GM12878 (cell line): ENCODE data around the gene ZFP91. TPM values are rescaled to one million over a fixed set of nuclear protein-coding genes. Genes with fewer than 3 reads are reported as not detected.

ENCODE experiments used
- ATAC-seq: fragments of 200-7000 bp; cut with Tn5 transposase; 3 replicates; pipeline ENCODE4 v1.9.1; 2020; ENCODE audit warnings: mild to moderate bottlenecking, moderate library complexity
- BruUV-seq: library from RNA; stranded (reverse); fragments of 400-500 nt; replicated peaks from 2 replicates; lab custom pipeline; 2021; lab: Mats Ljungman, UMichigan
- CTCF ChIA-PET: fragments of 300-600 bp; sonication (Branson Sonifier 250); formaldehyde crosslinking; extraction: SDS; loops from one replicate; lab custom pipeline; 2021; ENCODE audit warnings: inconsistent platforms; lab: Yijun Ruan, JAX
- POLR2A ChIA-PET: fragments of 350-600 bp; formaldehyde crosslinking; extraction: SDS; loops from one replicate; lab custom pipeline; 2021; ENCODE audit warnings: inconsistent platforms; lab: Charles Lee
- RAD21 ChIA-PET: fragments of 300-600 bp; sonication (Branson Sonifier 250); formaldehyde crosslinking; loops from one replicate; lab custom pipeline; 2023; ENCODE audit warnings: antibody characterized with exemption; ENCODE audit not compliant: unreplicated experiment; lab: Charles Lee
- SMC1A ChIA-PET: fragments of 300-600 bp; sonication (Branson Sonifier 250); formaldehyde crosslinking; loops from one replicate; lab custom pipeline; 2023; ENCODE audit not compliant: unreplicated experiment, uncharacterized antibody; lab: Charles Lee
- DNase-seq: peaks from one replicate; pipeline ENCODE4 v3.0.0-alpha.2; 2011; ENCODE audit warnings: low read depth, low spot score
- FAIRE-seq: peaks from 3 replicates; lab custom pipeline; 2011; peaks lifted over from hg19 to GRCh38; lab: Jason Lieb, UNC
- H2AFZ ChIP-seq: 2 replicates; pipeline ENCODE4 v1.6.0; 2011; ENCODE audit warnings: low read depth, low read length, control low read depth; ENCODE audit not compliant: control insufficient read depth
- H3K27ac ChIP-seq: 2 replicates; pipeline ENCODE4 v1.5.1; 2011; ENCODE audit warnings: control low read depth; ENCODE audit not compliant: control insufficient read depth, insufficient read depth
- H3K27me3 ChIP-seq, 2 experiments: replicated peaks in 1 of 2; 2 replicates each; pipeline versions ENCODE4 v1.6.0 to v1.6.1; 2011; ENCODE audit warnings: low read length in 1 of 2; ENCODE audit not compliant: control insufficient read depth in 2 of 2, insufficient read depth in 2 of 2
- H3K36me3 ChIP-seq, 2 experiments: 2 replicates each; pipeline ENCODE4 v1.5.1; 2011; ENCODE audit warnings: low read length in 1 of 2; ENCODE audit not compliant: control insufficient read depth in 2 of 2, insufficient read depth in 2 of 2
- H3K4me1 ChIP-seq: 2 replicates; pipeline ENCODE4 v1.6.1; 2011; ENCODE audit warnings: mild to moderate bottlenecking, low read length, moderate library complexity, mixed read lengths; ENCODE audit not compliant: control insufficient read depth, insufficient read depth
- H3K4me2 ChIP-seq: 2 replicates; pipeline ENCODE4 v1.6.0; 2011; ENCODE audit warnings: control low read depth; ENCODE audit not compliant: control insufficient read depth, insufficient read depth
- H3K4me3 ChIP-seq: fragments of 200-600 bp; sonication (generic); 2 replicates; pipeline ENCODE4 v1.5.1; 2016
- H3K79me2 ChIP-seq: 2 replicates; pipeline ENCODE4 v1.6.0; 2011; ENCODE audit warnings: low read length; ENCODE audit not compliant: control insufficient read depth, insufficient read depth
- H3K9ac ChIP-seq: 2 replicates; pipeline ENCODE4 v1.8.0; 2011; ENCODE audit warnings: low read length, control low read depth, mixed read lengths; ENCODE audit not compliant: control insufficient read depth, insufficient read depth
- H3K9me3 ChIP-seq: replicated peaks from 3 replicates; pipeline ENCODE4 v1.5.1; 2011; ENCODE audit warnings: mild to moderate bottlenecking, low read length; ENCODE audit not compliant: control insufficient read depth, insufficient read depth
- H4K20me1 ChIP-seq: 2 replicates; pipeline ENCODE4 v1.6.0; 2011; ENCODE audit not compliant: control insufficient read depth, insufficient read depth
- ASH2L ChIP-seq: fragments of 300-600, 200-600 bp; sonication (generic); IDR thresholded peaks from 2 replicates; pipeline ENCODE4 v1.6.1; 2017; ENCODE audit warnings: low read depth, mild to moderate bottlenecking, borderline replicate concordance
- ATF7 ChIP-seq: fragments of 450-650 bp; IDR thresholded peaks from 2 replicates; pipeline ENCODE4 v1.6.1; 2016; ENCODE audit warnings: low read depth, mild to moderate bottlenecking
- CBFB ChIP-seq: IDR thresholded peaks from 2 replicates; pipeline ENCODE4 v1.6.1; 2016; ENCODE audit warnings: antibody characterized with exemption, low read depth
- EGR1 ChIP-seq, 2 experiments: IDR thresholded peaks; 1 replicate in 1 of 2; 2 replicates in 1 of 2; pipeline ENCODE4 v1.6.1; 2011 to 2012; ENCODE audit warnings: low read depth in 2 of 2, low read length in 2 of 2, borderline replicate concordance in 1 of 2, mild to moderate bottlenecking in 1 of 2, moderate library complexity in 1 of 2
- ETV6 ChIP-seq, 2 experiments: fragments of 450-650 bp in 1 of 2; IDR thresholded peaks in 1 of 2; conservative IDR thresholded peaks in 1 of 2; 2 replicates each; pipeline ENCODE4 v1.6.1; 2014; ENCODE audit warnings: antibody characterized with exemption in 1 of 2, borderline replicate concordance in 1 of 2, low read depth in 1 of 2, mild to moderate bottlenecking in 1 of 2, moderate library complexity in 1 of 2
- GATAD2B ChIP-seq: fragments of 450-650 bp; conservative IDR thresholded peaks from 2 replicates; pipeline ENCODE4 v1.6.1; 2017; ENCODE audit warnings: low read depth, mild to moderate bottlenecking, moderate library complexity
- HCFC1 ChIP-seq: fragments of 150-350 bp; IDR thresholded peaks from 2 replicates; pipeline ENCODE4 v1.6.1; 2014; ENCODE audit warnings: low read length
- LARP7 ChIP-seq: fragments of 450-650 bp; IDR thresholded peaks from 2 replicates; pipeline ENCODE4 v1.6.1; 2017; ENCODE audit warnings: mild to moderate bottlenecking
- MEF2B ChIP-seq: fragments of 450-650 bp; IDR thresholded peaks from 2 replicates; pipeline ENCODE4 v1.6.1; 2018; ENCODE audit warnings: mild to moderate bottlenecking, moderate library complexity; ENCODE audit not compliant: partially characterized antibody, poor library complexity, severe bottlenecking
- SREBF2 ChIP-seq: IDR thresholded peaks from 2 replicates; pipeline ENCODE4 v1.6.1; 2012; ENCODE audit warnings: mild to moderate bottlenecking, low read length
- SUPT20H ChIP-seq: IDR thresholded peaks from 2 replicates; pipeline ENCODE4 v1.6.1; 2011; ENCODE audit warnings: low read depth, mild to moderate bottlenecking, low read length, moderate library complexity, borderline replicate concordance; ENCODE audit not compliant: control insufficient read depth
- ZZZ3 ChIP-seq: IDR thresholded peaks from 2 replicates; pipeline ENCODE4 v1.6.1; 2011; ENCODE audit warnings: low read depth; ENCODE audit not compliant: control insufficient read depth, insufficient read length
- in situ Hi-C: fragments of 300-500 bp; cut with MboI; formaldehyde crosslinking; loops from 9 replicates; pipeline ENCODE4 v1.14.3; 2018; ENCODE audit warnings: mixed read lengths
- intact Hi-C: fragments of 100-400 bp; cut with micrococcal nuclease; formaldehyde crosslinking; loops from one replicate; pipeline ENCODE4 v1.14.2; 2022; ENCODE audit not compliant: unreplicated experiment
- polyA plus RNA-seq, 11 experiments: library from polyadenylated mRNA; depleted of rRNA in 4 of 11; unstranded in 6 of 11; stranded (reverse) in 5 of 11; fragments of >200 nt; fragmentation: Nextera tagmentation in 4 of 11; fragmentation: Illumina TruSeq in 1 of 11; extraction: Ambion mirVana in 4 of 11; extraction: Trizol in 1 of 11; gene quantifications; 1 replicate in 1 of 11; 2 replicates in 10 of 11; pipeline versions ENCODE4 v1.2.1 to v1.2.3, GENCODE V29; 2011 to 2016; ENCODE audit warnings: inconsistent platforms in 2 of 11, missing spikeins in 2 of 11, low read depth in 1 of 11
- total RNA-seq, 4 experiments: library from RNA; depleted of rRNA in 3 of 4; stranded (reverse); fragments of >200 nt in 3 of 4; fragmentation: Illumina TruSeq in 1 of 4; extraction: Trizol in 1 of 4; gene quantifications; 2 replicates each; pipeline versions ENCODE4 v1.2.1 to v1.2.3, GENCODE V29; 2013 to 2021
- TF ChIP-seq, protein P1 (sequence below): fragments of 450-650 bp; IDR thresholded peaks from 2 replicates; pipeline ENCODE4 v1.6.1; 2016; ENCODE audit warnings: mild to moderate bottlenecking, moderate library complexity, borderline replicate concordance
- TF ChIP-seq, protein P2 (sequence below): fragments of 450-650 bp; IDR thresholded peaks from 2 replicates; pipeline ENCODE4 v1.6.1; 2017; ENCODE audit warnings: mild to moderate bottlenecking, low read depth, inconsistent platforms; ENCODE audit not compliant: poor library complexity, severe bottlenecking

ZFP91 gene
- total and polyA plus RNA-seq, 10 of the 15 experiments (the other 5 are each of a cell fraction or from before 2014, with no cell fraction given) = 12.9 to 54.1 (median 31.7) TPM

- TF ChIP-seq, protein P1, sequence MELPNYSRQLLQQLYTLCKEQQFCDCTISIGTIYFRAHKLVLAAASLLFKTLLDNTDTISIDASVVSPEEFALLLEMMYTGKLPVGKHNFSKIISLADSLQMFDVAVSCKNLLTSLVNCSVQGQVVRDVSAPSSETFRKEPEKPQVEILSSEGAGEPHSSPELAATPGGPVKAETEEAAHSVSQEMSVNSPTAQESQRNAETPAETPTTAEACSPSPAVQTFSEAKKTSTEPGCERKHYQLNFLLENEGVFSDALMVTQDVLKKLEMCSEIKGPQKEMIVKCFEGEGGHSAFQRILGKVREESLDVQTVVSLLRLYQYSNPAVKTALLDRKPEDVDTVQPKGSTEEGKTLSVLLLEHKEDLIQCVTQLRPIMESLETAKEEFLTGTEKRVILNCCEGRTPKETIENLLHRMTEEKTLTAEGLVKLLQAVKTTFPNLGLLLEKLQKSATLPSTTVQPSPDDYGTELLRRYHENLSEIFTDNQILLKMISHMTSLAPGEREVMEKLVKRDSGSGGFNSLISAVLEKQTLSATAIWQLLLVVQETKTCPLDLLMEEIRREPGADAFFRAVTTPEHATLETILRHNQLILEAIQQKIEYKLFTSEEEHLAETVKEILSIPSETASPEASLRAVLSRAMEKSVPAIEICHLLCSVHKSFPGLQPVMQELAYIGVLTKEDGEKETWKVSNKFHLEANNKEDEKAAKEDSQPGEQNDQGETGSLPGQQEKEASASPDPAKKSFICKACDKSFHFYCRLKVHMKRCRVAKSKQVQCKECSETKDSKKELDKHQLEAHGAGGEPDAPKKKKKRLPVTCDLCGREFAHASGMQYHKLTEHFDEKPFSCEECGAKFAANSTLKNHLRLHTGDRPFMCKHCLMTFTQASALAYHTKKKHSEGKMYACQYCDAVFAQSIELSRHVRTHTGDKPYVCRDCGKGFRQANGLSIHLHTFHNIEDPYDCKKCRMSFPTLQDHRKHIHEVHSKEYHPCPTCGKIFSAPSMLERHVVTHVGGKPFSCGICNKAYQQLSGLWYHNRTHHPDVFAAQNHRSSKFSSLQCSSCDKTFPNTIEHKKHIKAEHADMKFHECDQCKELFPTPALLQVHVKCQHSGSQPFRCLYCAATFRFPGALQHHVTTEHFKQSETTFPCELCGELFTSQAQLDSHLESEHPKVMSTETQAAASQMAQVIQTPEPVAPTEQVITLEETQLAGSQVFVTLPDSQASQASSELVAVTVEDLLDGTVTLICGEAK = no peak
- no peak for TF ChIP-seq SREBF2
- TF ChIP-seq HCFC1 = no peak
- no peak for TF ChIP-seq MEF2B
- no peak for TF ChIP-seq LARP7
- TF ChIP-seq CBFB = no peak
These were observed 69.0 kb downstream of the ZFP91 start (continued) for GRCh38 chr11:58647866-58648265.

DNA sequence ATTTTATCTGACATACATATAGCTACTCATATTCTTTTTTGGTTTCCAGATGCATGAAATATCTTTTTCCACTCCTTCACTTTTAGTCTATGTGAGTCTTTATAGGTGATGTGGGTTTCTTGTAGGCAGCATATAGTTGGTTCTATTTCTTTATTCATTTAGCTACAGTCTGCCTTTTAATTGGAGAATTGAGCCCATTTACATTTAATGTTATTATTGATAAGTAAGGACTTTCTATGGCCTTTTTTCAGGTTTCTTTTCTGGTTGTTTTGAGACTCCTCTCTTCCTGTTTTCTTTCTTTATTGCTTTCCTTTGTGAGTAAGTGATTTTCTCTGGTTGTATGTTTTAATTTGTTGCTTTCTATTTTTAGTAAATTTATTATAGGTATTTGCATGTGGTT is 70.8 kb downstream of the ZFP91 start:
- Histone ChIP-seq H3K9ac (no peak overlapping the region), H4K20me1 (no peaks in the 10 kb centered on the region), H3K27me3 (no peaks in the 10 kb centered on the region), H3K9me3 (peaks cover 9% of the 10 kb centered on the region), H3K79me2 (no peaks in the 10 kb centered on the region), H3K4me1 (peaks cover 11% of the 10 kb centered on the region), H3K36me3 (no peaks in the 10 kb centered on the region), H2AFZ (no peak overlapping the region), H3K4me2 (no peak overlapping the region), H3K4me3 (no peak overlapping the region), H3K27ac (no peak overlapping the region)
- ChIA-PET SMC1A (interaction anchor here (1.2 to 1.9 kb wide), 5 partner anchors 14 to 73 kb away, joined by 3 to 9 read pairs (median 4); no protein-coding TSS in a partner anchor), POLR2A (no interaction called here), RAD21 (interaction anchor here (1.4 to 1.9 kb wide), 2 partner anchors 25 to 136 kb away, joined by 4 to 5 read pairs; no protein-coding TSS in a partner anchor), CTCF (interaction anchor here (2.2 kb wide), 1 partner anchor 20 kb away, joined by 9 read pairs; no protein-coding TSS in a partner anchor)
- ATAC-seq = no peak
- intact Hi-C loops = loop anchor here (5.0 kb wide), 1 partner anchor 408 kb away; no protein-coding TSS in a partner anchor
- in situ Hi-C loops = loop anchor here (5.0 to 10.0 kb wide), 2 partner anchors 138 to 505 kb away; no protein-coding TSS in a partner anchor
- DNase-seq = no peak
- BruUV-seq = no TSS peak
- FAIRE-seq = no peak
- TF ChIP-seq, protein P2, sequence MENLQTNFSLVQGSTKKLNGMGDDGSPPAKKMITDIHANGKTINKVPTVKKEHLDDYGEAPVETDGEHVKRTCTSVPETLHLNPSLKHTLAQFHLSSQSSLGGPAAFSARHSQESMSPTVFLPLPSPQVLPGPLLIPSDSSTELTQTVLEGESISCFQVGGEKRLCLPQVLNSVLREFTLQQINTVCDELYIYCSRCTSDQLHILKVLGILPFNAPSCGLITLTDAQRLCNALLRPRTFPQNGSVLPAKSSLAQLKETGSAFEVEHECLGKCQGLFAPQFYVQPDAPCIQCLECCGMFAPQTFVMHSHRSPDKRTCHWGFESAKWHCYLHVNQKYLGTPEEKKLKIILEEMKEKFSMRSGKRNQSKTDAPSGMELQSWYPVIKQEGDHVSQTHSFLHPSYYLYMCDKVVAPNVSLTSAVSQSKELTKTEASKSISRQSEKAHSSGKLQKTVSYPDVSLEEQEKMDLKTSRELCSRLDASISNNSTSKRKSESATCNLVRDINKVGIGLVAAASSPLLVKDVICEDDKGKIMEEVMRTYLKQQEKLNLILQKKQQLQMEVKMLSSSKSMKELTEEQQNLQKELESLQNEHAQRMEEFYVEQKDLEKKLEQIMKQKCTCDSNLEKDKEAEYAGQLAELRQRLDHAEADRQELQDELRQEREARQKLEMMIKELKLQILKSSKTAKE = no peak
- no peak for TF ChIP-seq ETV6 (conservative IDR thresholded peaks at IDR 0.05 in 1 of 2, IDR thresholded peaks at IDR 0.05 in 1 of 2; ENCODE audit: borderline replicate concordance in 1 of 2, low read depth in 1 of 2)
- TF ChIP-seq SUPT20H = no peak
- TF ChIP-seq ZZZ3 = no peak
- TF ChIP-seq GATAD2B = no peak
- no peak for TF ChIP-seq ATF7
- TF ChIP-seq ASH2L = no peak
- no peak for TF ChIP-seq EGR1 (IDR thresholded peaks at IDR 0.05; ENCODE audit: borderline replicate concordance in 1 of 2, low read depth in 2 of 2, low read length in 2 of 2)
